Activated gamma-delta T cell (primary cell): ENCODE data around the gene NARS2.

ENCODE experiments used
- DNase-seq: peaks from one replicate; lab custom pipeline; 2025; lab: John Stamatoyannopoulos, UW

NARS2 gene

DNA sequence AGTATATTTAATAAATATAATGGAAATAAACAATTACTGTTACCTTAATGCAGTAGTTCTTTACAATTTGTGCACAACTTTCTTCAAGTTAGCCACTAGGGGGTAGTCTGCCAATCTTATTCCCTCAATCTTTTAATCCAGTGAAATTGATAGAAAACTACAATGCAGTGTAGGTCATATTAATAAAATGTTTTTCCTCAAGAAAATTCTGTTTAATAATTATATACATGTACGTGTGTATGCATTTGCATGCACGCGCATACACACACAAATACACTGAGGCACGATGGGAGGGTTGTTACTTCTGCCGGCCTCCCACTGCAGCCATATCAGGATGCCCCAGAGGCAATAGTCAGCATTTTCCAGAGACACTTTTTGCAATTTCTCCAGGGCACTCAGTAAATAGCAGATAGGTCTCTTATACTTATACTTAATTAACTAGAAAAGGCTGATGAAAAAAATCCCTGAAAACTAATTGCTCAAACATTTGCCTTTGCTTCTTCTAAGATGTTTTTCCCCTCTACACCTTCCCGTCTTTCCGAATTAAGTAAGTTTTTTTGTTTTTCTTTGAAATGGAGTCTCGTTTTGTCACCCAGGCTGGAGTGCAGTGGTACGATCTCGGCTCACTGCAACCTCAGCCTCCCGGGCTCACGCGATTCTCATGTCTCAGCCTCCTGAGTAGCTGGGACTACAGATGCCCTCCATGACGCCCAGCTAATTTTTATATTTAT is 160.2 kb downstream of the NARS2 start:
- no peak for DNase-seq

DNA sequence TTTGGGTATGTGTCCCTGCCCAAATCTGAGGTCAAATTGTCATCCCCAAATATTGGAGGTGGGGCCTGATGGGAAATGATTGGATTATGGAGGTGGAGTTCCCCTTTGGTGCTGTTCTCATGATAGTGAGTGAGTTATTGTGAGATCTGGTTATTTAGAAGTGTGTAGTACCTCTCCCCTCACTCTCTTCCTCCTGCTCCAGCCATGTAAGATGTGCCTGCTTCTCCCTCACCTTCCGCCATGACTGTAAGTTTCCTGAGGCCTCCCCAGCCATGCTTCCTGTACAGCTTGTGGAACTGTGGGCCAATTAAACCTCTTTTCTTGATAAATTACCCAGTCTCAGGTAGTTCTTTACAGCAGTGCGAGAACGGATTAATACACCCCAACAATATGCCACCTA is 166.0 kb downstream of the NARS2 start:
- no peak for DNase-seq

DNA sequence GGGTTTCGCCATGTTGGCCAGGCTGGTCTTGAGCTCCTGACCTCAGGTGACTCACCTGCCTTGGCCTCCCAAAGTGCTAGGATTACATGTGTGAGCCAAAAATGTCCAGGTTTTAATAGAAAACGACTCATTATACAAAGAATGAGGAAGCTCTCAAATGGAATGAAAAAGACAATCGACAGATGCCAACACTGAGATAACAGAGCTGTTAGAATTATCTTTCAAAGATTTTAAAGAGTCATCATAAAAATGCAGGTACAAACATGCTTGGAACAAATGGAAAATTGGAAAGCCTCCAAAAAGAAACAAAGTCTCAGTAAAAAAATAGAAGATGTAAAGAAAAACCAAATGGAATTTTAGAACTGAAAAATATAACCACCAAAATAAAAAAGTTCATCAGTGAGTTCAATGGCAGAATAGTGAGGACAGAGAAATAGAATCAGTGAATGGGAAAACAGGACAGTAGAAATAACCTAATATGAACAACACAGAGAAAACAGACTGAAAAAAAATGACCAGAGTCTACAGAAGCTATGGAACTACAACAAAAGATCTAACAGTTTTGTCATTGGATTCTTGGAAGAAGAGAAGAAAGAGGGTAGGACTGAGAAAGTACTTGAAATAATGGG is 168.0 kb downstream of the NARS2 start:
- no peak for DNase-seq

DNA sequence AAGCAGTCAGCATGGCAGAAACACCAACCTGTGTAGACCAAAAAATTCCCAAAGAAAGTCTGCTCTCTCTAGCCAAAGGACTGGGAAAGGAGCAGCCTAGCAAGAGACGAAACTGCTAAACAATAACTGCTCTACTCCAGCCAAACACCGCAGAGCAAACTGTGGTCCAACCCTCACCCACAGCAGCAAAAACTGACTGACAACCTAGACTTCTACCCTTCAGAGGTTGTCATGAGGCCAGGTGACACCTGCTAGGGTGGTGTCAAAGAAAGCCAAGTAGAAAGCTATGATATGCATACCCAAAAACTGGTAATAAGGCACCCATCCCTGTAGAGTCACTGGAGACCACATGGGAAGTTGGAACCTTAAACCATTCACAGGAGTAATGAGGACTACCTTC is 168.9 kb downstream of the NARS2 start:
- no peak for DNase-seq

DNA sequence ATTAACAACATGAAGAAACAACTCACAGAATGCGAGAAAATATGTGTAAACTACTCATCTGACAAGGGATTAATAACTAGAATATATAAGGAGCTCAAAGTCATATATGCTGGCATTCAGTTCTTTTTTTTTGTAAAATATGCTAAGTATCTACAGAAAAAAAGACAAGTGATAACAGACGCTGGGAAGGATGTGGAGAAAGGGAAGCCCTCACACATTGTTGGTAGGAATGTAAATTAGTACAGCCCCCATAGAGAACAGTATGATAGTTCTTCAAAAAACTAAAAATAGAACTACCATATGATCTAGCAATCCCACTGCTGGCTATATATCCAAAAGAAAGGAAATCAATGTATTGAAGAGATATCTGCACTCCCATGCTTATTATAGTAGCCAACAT is 170.9 kb downstream of the NARS2 start:
- DNase-seq = no peak

DNA sequence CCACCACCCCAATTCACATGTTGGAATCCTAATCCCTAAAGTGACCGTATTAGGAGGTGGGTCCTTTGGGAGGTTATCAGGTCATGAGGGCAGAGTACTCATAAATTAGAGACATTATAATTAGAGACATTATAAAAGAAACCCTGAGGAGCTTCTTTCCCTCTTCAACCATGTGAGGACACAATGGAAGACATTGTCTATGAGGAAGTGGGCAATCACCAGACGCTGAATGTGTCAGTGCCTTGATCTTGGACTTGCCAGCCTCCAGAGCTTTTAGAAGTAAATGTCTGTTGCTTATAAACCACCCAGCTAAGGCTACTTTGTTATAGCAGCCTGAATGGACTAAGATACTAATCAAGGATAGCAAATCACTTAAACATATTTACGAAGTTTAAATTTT is 171.8 kb downstream of the NARS2 start:
- no peak for DNase-seq

DNA sequence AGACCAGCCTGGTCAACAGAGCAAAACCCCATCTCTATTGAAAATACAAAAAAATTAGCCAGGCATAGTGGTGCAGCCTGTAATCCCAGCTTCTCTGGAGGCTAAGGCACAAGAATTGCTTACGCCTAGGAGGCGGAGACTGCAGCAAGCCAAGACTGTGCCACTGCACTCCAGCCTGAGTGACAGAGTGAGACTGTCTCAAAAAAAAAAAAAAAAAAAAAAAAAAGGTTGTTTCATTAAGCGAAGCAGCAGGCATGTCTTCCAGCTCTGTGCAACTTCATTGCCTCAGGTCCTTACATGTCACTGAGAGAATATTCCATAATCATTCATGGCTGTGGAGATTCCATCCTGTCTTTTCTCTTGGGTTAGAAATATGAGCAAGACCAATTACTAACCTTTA is 174.0 kb downstream of the NARS2 start:
- no peak for DNase-seq

DNA sequence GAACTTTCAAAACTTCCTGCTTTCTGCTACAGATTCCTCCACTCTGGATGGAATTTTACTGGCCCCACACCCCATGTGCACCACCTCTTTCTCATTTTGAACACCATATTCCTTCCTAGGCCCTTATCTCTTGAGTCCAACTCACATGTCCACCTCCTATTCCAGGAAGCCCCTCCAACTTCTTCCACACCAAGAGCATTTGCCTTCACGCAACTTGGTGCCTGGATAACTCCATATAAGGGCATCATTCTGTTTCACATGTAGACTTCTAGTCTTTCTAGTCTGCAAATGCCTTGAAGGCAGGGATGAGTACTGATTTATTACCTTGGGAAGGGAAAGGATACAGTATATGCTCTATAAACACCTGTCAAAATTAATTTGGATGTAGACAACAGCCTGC is 174.5 kb downstream of the NARS2 start:
- DNase-seq = no peak

DNA sequence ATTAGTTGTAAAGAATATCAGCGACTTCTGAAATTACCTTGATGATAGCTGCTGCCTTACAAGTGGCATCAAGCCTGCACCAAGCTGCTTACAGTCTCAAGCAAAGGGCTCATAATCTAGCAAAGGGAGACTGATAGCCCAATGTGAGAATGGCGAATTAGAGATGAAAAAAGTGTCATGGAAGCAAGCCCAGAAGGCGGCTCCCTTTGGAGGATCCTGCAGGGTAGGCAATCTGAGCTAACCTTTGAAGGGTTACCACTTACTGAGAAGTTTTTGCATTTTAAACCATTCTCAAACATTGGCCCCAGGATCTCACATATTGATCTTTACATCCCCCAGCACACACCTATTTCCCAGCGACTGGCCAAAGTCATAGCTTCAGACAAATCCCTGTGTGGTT is 175.5 kb downstream of the NARS2 start:
- no peak for DNase-seq

DNA sequence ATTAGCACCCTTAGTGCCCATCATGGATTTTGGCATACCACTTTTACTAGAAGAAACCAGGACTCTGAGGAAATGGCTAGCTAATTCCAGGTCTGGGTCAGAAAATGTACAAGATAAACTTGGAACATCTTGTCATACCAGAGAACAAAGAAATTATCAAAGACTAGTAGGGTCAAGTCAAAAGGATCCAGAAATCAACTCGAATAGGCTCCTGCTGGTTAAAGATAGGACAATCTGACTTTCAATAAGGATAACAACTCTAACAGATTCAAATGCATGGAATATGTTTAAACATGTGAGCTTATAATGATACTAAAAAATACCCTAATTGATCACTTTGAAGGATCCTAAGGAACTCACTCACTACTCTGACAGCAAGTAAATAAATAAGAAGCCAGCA is 175.9 kb downstream of the NARS2 start:
- DNase-seq = no peak

DNA sequence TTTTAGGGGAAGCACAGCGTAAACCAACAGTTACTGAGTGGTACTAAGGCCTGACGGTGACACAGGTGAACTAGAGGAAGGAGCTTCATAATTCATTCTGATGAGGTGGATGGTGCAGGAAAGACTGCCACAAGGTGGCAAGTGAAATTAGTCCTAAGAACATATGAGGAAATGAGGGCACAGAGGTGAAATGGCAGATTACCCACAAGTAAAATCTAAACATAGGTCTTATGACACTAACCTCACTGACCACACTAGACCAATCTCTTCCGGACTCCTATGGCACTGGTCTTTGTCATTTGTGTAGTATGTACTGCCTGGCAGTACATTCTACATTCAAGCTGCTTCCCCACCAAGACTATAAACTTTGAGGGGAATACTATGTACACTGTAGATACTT is 177.3 kb downstream of the NARS2 start:
- DNase-seq = no peak

DNA sequence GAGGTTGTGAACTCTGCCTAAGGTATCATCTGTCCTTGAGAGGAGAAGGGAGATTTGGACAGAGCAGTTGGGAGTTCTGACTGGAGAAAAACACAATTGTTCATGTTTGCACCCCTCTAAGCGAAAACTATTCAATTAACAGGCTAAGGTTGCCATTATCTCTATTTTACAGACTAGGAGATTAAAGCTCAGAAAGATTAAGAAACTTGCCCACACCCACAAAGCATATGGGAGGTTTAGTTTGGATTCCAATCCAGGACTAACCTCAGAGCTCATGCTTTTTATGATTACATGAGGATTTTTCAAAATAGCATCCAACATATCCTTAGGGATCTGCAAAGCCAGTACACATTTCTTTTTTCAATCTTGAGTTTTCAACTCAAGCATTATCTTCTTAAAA is 179.1 kb downstream of the NARS2 start:
- DNase-seq = no peak

DNA sequence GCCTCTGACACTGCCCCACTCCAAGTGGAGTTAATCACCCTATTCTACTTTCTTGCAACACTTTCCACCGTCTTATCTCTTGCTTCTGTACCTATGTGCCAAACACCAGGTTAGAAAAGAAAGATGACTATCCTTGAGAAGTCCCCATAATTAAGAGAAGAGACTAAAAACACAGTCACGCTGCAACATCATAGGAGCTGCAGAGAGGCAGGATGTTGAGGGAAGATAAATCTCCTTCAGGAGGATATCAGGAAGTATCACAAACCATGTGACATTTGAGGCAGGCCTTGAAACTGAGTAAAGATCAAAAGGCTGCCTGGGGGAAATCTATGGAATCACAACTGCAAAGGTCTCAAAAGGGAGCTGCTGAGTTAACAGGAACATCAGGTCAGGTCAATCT is 181.8 kb downstream of the NARS2 start:
- no peak for DNase-seq

DNA sequence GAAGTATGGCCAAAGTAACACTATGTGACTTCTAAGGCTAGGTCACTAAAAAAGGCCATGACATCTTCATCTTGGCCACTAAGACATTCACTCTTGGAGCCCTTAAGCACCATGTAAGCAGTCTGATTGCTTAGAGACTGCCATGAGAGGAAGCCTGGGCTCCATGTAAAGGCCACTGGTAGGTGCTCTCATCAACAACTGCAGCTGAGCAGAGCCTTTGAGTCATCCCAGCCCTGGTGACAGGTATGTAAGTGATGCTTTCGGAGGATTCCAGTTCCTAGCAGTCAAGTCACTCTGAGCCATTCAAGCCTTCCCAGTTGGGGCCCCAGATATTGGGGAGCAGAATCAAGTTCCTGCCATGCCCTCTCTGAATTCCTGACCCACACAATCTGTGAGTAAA is 183.2 kb downstream of the NARS2 start:
- no peak for DNase-seq

DNA sequence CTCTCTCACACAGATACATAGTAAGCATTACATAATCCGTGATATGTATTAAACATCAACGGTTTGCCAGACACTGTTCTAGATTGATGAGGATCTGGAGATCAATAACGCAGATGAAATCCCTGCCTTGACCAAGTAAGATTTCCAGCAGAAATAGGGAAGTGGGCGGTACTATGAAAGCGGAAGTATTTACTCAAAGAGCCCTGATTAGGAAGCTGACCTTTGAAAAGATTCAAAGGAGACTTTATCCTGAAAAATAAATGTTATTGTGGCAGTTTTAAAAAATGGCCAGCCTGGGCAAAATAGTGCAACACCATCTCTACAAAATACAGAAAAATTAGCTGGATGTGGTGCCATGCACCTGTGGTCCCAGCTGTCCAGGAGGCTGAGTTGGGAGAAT is 183.9 kb downstream of the NARS2 start:
- no peak for DNase-seq

DNA sequence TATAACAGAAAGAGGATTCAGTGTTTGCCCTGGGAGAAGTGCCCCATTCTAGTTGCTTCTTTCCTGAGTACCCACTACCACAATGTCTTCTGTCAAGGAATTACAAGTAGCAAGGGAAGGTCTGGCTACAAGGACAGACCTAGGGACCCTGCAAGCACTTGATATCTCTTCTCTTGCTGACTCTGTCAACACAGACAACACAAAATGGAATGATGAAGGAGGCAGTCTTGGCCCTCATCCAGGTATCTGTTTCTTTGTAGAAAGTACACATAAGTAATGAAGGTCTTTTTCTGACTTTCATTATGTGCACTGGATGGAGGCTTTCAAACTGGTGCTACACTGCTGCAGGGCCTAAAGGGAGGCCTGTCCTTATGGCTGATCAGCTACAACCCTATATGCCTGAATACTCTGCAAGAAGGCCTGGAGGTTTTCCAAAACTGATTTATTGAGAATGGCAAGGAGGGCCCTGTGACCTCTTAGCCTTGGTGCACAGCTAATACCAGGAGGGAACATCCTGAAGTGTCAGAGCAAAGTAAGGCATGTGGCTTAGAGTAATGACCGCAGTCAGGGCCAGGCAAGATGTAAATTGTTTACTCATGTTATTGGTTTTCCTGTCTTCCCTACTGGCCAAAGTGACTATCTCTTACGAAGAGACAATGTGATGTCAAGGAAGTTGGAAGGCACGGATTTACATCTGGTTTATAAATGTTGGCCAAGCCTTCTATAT is 188.3 kb downstream of the NARS2 start:
- no peak for DNase-seq
